ENCODE results near the gene BTBD7. TPM values are rescaled to one million over a fixed set of nuclear protein-coding genes. Genes with fewer than 3 reads are reported as not detected.
A peak's percentile ranks its signal among the peaks of the same experiment; 100 is the strongest.
"Not testable (repeated sequence)": the region's sequence is repeated elsewhere in the genome, so short reads cannot be mapped to it uniquely, and the experiment has no call there.

Gene BTBD7
- total RNA-seq, 1 donor from 2014 or later, result 43.5 TPM

GRCh38 chr14:93245764-93246420, 86.9 kb downstream of the BTBD7 start:
- Mint-ChIP-seq H3K4me1 (ENCODE audit: low read depth) (peaks cover 1% of the 10 kb centered on the region), H3K4me3 (ENCODE audit: unreplicated experiment) (no peak overlapping the region), H3K27me3 (ENCODE audit: low read depth) (no peaks in the 10 kb centered on the region), H3K27ac (ENCODE audit: unreplicated experiment) (no peak overlapping the region), H3K36me3 (ENCODE audit: low read depth) (peaks cover 38% of the 10 kb centered on the region), H3K9me3 (ENCODE audit: low read depth) (no peaks in the 10 kb centered on the region)
- TF ChIP-seq CTCF (IDR thresholded peaks at IDR 0.05), result no peak
- no peak for DNase-seq (ENCODE audit: low spot score)

- peaks cover 24% of the 10 kb centered on the region for H3K36me3 Mint-ChIP-seq (ENCODE audit: low read depth)
- no peaks in the 10 kb centered on the region for H3K27me3 Mint-ChIP-seq (ENCODE audit: low read depth)
- peak overlapping the region; percentile 12 for H3K27ac Mint-ChIP-seq (ENCODE audit: unreplicated experiment)
- no peaks in the 10 kb centered on the region for H3K9me3 Mint-ChIP-seq (ENCODE audit: low read depth)
- no peak for TF ChIP-seq CTCF (IDR thresholded peaks at IDR 0.05)
- no peak overlapping the region for H3K4me3 Mint-ChIP-seq (ENCODE audit: unreplicated experiment)
- no peak for DNase-seq (ENCODE audit: low spot score)
- H3K4me1 Mint-ChIP-seq (ENCODE audit: low read depth), result peaks cover 11% of the 10 kb centered on the region
These were observed 92.2 kb downstream of the BTBD7 start for GRCh38 chr14:93240678-93241000.

- H3K27me3 Mint-ChIP-seq (ENCODE audit: low read depth), result no peaks in the 10 kb centered on the region
- peaks cover 18% of the 10 kb centered on the region for H3K36me3 Mint-ChIP-seq (ENCODE audit: low read depth)
- H3K27ac Mint-ChIP-seq (ENCODE audit: unreplicated experiment), result peak overlapping the region; percentile 12
- H3K4me1 Mint-ChIP-seq (ENCODE audit: low read depth), result peaks cover 11% of the 10 kb centered on the region
- no peaks in the 10 kb centered on the region for H3K9me3 Mint-ChIP-seq (ENCODE audit: low read depth)
- DNase-seq (ENCODE audit: low spot score), result no peak
- no peak for TF ChIP-seq CTCF (IDR thresholded peaks at IDR 0.05)
- H3K4me3 Mint-ChIP-seq (ENCODE audit: unreplicated experiment), result no peak overlapping the region
These were observed 92.8 kb downstream of the BTBD7 start for GRCh38 chr14:93239869-93240677.

GRCh38 chr14:93234798-93235197, 98.0 kb downstream of the BTBD7 start:
- Mint-ChIP-seq H3K9me3 (ENCODE audit: low read depth) (peaks cover 3% of the 10 kb centered on the region), H3K27ac (ENCODE audit: unreplicated experiment) (no peak overlapping the region)
- no peak for DNase-seq (ENCODE audit: low spot score)

GRCh38 chr14:93233078-93233477, 99.8 kb downstream of the BTBD7 start:
- not testable (repeated sequence) for H3K4me1 Mint-ChIP-seq (ENCODE audit: low read depth); H3K27ac Mint-ChIP-seq (ENCODE audit: unreplicated experiment); H3K4me3 Mint-ChIP-seq (ENCODE audit: unreplicated experiment); H3K36me3 Mint-ChIP-seq (ENCODE audit: low read depth); H3K9me3 Mint-ChIP-seq (ENCODE audit: low read depth); H3K27me3 Mint-ChIP-seq (ENCODE audit: low read depth); DNase-seq (ENCODE audit: low spot score)

More at GRCh38 chr14:93234798-93235197, 98.0 kb downstream of the BTBD7 start:
- Mint-ChIP-seq H3K27me3 (ENCODE audit: low read depth) (no peaks in the 10 kb centered on the region), H3K36me3 (ENCODE audit: low read depth) (peaks cover 1% of the 10 kb centered on the region), H3K4me3 (ENCODE audit: unreplicated experiment) (no peak overlapping the region), H3K4me1 (ENCODE audit: low read depth) (no peaks in the 10 kb centered on the region)
- TF ChIP-seq CTCF (IDR thresholded peaks at IDR 0.05), result no peak

Measured in chondrocyte (in vitro differentiated cells).